ENCODE data around the gene UPK3BL1. TPM values are rescaled to one million over a fixed set of nuclear protein-coding genes. Genes with fewer than 3 reads are reported as not detected.
"Not testable (repeated sequence)": the region's sequence is repeated elsewhere in the genome, so short reads cannot be mapped to it uniquely, and the experiment has no call there.

UPK3BL1 gene
- total and polyA plus RNA-seq, 2 of the 8 experiments (the other 6 are each of a cell fraction or from before 2014, with no cell fraction given): 6.4 to 16.1 TPM

- H3K18ac ChIP-seq (ENCODE audit: extremely low read depth, low read length); H2BK20ac ChIP-seq (ENCODE audit: low read length); H3K9ac ChIP-seq (replicated peaks in 1 of 4; ENCODE audit: extremely low read depth in 1 of 4, low read depth in 3 of 4, low read length in 3 of 4); H4K5ac ChIP-seq (ENCODE audit: insufficient read length, low read depth, low read length); H3K9me3 ChIP-seq (ENCODE audit: insufficient read depth in 2 of 2, low read depth in 1 of 2, low read length in 1 of 2); H3K4ac ChIP-seq (replicated peaks; ENCODE audit: insufficient read length, low read depth, low read length); H3K4me1 ChIP-seq (replicated peaks in 1 of 4; ENCODE audit: control insufficient read depth in 3 of 4, insufficient read depth in 4 of 4, low read length in 3 of 4); H4K8ac ChIP-seq (ENCODE audit: extremely low read depth, insufficient read depth, low read length); H2BK12ac ChIP-seq (ENCODE audit: low read depth, low read length); FAIRE-seq; H3K23me2 ChIP-seq (ENCODE audit: low read depth, low read length); H3K79me1 ChIP-seq (ENCODE audit: low read depth, low read length); CTCF ChIA-PET (ENCODE audit: partially characterized antibody); H4K91ac ChIP-seq (replicated peaks; ENCODE audit: insufficient read length, low read length); H3K79me2 ChIP-seq (ENCODE audit: control insufficient read depth in 1 of 2, insufficient read depth in 2 of 2, low read length in 2 of 2); H3K36me3 ChIP-seq (ENCODE audit: control insufficient read depth in 2 of 4, insufficient read depth in 4 of 4, low read length in 3 of 4); H3K27ac ChIP-seq (ENCODE audit: low read depth, low read length); H3K14ac ChIP-seq (ENCODE audit: insufficient read length); DNase-seq (ENCODE audit: low read depth in 1 of 2, low spot score in 2 of 2); H3K4me2 ChIP-seq (ENCODE audit: insufficient read depth in 1 of 2, low read depth in 2 of 2, low read length in 2 of 2); POLR2A ChIA-PET (ENCODE audit: partially characterized antibody); H3K56ac ChIP-seq (replicated peaks; ENCODE audit: insufficient read length, low read depth, low read length); H3K4me3 ChIP-seq (ENCODE audit: extremely low read depth in 1 of 4, insufficient read depth in 2 of 4, low read depth in 3 of 4, low read length in 4 of 4); H2AK5ac ChIP-seq (ENCODE audit: low read depth, low read length); H2BK120ac ChIP-seq (replicated peaks; ENCODE audit: low read depth, low read length); H4K20me1 ChIP-seq (replicated peaks in 1 of 2; ENCODE audit: control insufficient read depth in 1 of 2, insufficient read depth in 2 of 2, low read length in 2 of 2); H2BK5ac ChIP-seq (ENCODE audit: low read depth, low read length); H3K27me3 ChIP-seq (replicated peaks in 1 of 4; ENCODE audit: control insufficient read depth in 3 of 4, extremely low read depth in 1 of 4, insufficient read depth in 3 of 4, low read length in 3 of 4); H2AFZ ChIP-seq (ENCODE audit: low read length); H3K23ac ChIP-seq (ENCODE audit: insufficient read length); H2BK15ac ChIP-seq (ENCODE audit: low read length): not testable (repeated sequence)
- WGBS, 2 experiments (ENCODE audit: extremely low coverage in 1 of 2, insufficient coverage in 1 of 2, insufficient read length in 1 of 2, insufficient replicate concordance in 2 of 2, low coverage in 1 of 2, low lambda C conversion rate in 2 of 2, missing lambda C conversion rate in 1 of 2): 89% methylated on average over 6 of the region's 10 CpGs; no CpG with 5 or more reads in 1 of the 2 experiments
Measured at GRCh38 chr7:102609734-102610133, 32.9 kb downstream of the UPK3BL1 start.

DNA sequence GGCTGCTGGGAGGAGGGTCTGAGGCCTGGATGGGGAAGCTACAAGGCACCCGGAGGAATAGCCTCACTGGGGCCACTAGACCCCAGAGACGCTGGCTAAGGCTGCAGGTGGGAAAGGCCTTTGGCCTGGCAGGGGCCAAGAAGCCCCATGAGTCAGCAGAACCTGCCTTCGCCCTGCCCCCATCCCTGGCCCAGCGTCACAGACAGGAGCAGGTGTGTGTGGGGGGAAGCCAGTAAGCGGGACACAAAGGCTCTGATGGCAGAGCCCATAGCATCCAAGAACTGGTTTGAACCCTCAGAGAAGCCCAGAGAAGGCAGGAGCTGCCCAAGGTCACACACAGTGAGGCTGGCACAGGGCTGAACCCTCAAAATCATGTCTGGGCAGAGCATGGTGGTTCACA lies 35.7 kb downstream of the UPK3BL1 start:
- H3K27me3 ChIP-seq (replicated peaks in 1 of 4; ENCODE audit: control insufficient read depth in 3 of 4, extremely low read depth in 1 of 4, insufficient read depth in 3 of 4, low read length in 3 of 4); H3K4me2 ChIP-seq (ENCODE audit: insufficient read depth in 1 of 2, low read depth in 2 of 2, low read length in 2 of 2); H3K27ac ChIP-seq (ENCODE audit: low read depth, low read length); H2BK120ac ChIP-seq (replicated peaks; ENCODE audit: low read depth, low read length); FAIRE-seq; H3K36me3 ChIP-seq (ENCODE audit: control insufficient read depth in 2 of 4, insufficient read depth in 4 of 4, low read length in 3 of 4); H2BK5ac ChIP-seq (ENCODE audit: low read depth, low read length); H3K9me3 ChIP-seq (ENCODE audit: insufficient read depth in 2 of 2, low read depth in 1 of 2, low read length in 1 of 2); H3K56ac ChIP-seq (replicated peaks; ENCODE audit: insufficient read length, low read depth, low read length); H2BK12ac ChIP-seq (ENCODE audit: low read depth, low read length); H4K8ac ChIP-seq (ENCODE audit: extremely low read depth, insufficient read depth, low read length); H3K9ac ChIP-seq (replicated peaks in 1 of 4; ENCODE audit: extremely low read depth in 1 of 4, low read depth in 3 of 4, low read length in 3 of 4); H3K18ac ChIP-seq (ENCODE audit: extremely low read depth, low read length); H4K91ac ChIP-seq (replicated peaks; ENCODE audit: insufficient read length, low read length); H3K14ac ChIP-seq (ENCODE audit: insufficient read length); H3K23me2 ChIP-seq (ENCODE audit: low read depth, low read length); H3K4me3 ChIP-seq (ENCODE audit: extremely low read depth in 1 of 4, insufficient read depth in 2 of 4, low read depth in 3 of 4, low read length in 4 of 4); H4K5ac ChIP-seq (ENCODE audit: insufficient read length, low read depth, low read length); H2AK5ac ChIP-seq (ENCODE audit: low read depth, low read length); CTCF ChIA-PET (ENCODE audit: partially characterized antibody); POLR2A ChIA-PET (ENCODE audit: partially characterized antibody); DNase-seq (ENCODE audit: low read depth in 1 of 2, low spot score in 2 of 2); H2BK20ac ChIP-seq (ENCODE audit: low read length); H3K4me1 ChIP-seq (replicated peaks in 1 of 4; ENCODE audit: control insufficient read depth in 3 of 4, insufficient read depth in 4 of 4, low read length in 3 of 4); H2BK15ac ChIP-seq (ENCODE audit: low read length); H3K79me2 ChIP-seq (ENCODE audit: control insufficient read depth in 1 of 2, insufficient read depth in 2 of 2, low read length in 2 of 2); H3K23ac ChIP-seq (ENCODE audit: insufficient read length); H4K20me1 ChIP-seq (replicated peaks in 1 of 2; ENCODE audit: control insufficient read depth in 1 of 2, insufficient read depth in 2 of 2, low read length in 2 of 2); H2AFZ ChIP-seq (ENCODE audit: low read length); H3K4ac ChIP-seq (replicated peaks; ENCODE audit: insufficient read length, low read depth, low read length); H3K79me1 ChIP-seq (ENCODE audit: low read depth, low read length): not testable (repeated sequence)
- no CpG with 5 or more reads among the region's 5 CpGs for WGBS, 2 experiments (ENCODE audit: extremely low coverage in 1 of 2, insufficient coverage in 1 of 2, insufficient read length in 1 of 2, insufficient replicate concordance in 2 of 2, low coverage in 1 of 2, low lambda C conversion rate in 2 of 2, missing lambda C conversion rate in 1 of 2)

Measured in H1 (cell line).